GM21360 (cell line): Measurements from ENCODE around the gene BCL6B.
"Not testable (repeated sequence)": the region's sequence is repeated elsewhere in the genome, so short reads cannot be mapped to it uniquely, and the experiment has no call there.

Source experiments
- ATAC-seq: cut with Tn5 transposase; IDR thresholded peaks from one replicate; pipeline ENCODE4 v1.9.1; 2021; ENCODE audit warnings: mild to moderate bottlenecking, moderate library complexity; ENCODE audit not compliant: unreplicated experiment

BCL6B gene

GRCh38 chr17:7026471-7027115 lies 3.7 kb downstream of the BCL6B start:
- ATAC-seq: no peak

- ATAC-seq: no peak
These were observed 4.5 kb downstream of the BCL6B start for GRCh38 chr17:7027335-7027734.

- no peak for ATAC-seq
These were observed 6.2 kb downstream of the BCL6B start for GRCh38 chr17:7029096-7029495.

- no peak for ATAC-seq
These were observed 6.8 kb downstream of the BCL6B start for GRCh38 chr17:7029659-7030058.

GRCh38 chr17:7034955-7035590 lies 12.2 kb downstream of the BCL6B start:
- no peak for ATAC-seq

- peak; percentile 75 for ATAC-seq
These were observed 12.9 kb downstream of the BCL6B start, which contains the start of gene SLC16A13 for GRCh38 chr17:7035591-7036368. Gene SLC16A13 (plus strand): TSS chr17:7036015. CDS start chr17:7036383, 368 bp downstream.

- no peak for ATAC-seq
These were observed 15.4 kb downstream of the BCL6B start for GRCh38 chr17:7038025-7038862.

- no peak for ATAC-seq
These were observed 17.0 kb downstream of the BCL6B start for GRCh38 chr17:7039832-7040231.

- ATAC-seq: no peak
These were observed 19.0 kb downstream of the BCL6B start for GRCh38 chr17:7041607-7042500.

GRCh38 chr17:7042501-7043181 lies 19.8 kb downstream of the BCL6B start:
- no peak for ATAC-seq

- no peak for ATAC-seq
These were observed 20.3 kb downstream of the BCL6B start for GRCh38 chr17:7043182-7043496.

- no peak for ATAC-seq
These were observed 20.8 kb downstream of the BCL6B start, which contains the start of gene SLC16A11 for GRCh38 chr17:7043497-7044198. Gene SLC16A11 (minus strand): TSS chr17:7044092. CDS start chr17:7043513, 579 bp downstream.

- ATAC-seq: no peak
These were observed 22.8 kb downstream of the BCL6B start for GRCh38 chr17:7045492-7046126.

- ATAC-seq: no peak
These were observed 23.4 kb downstream of the BCL6B start for GRCh38 chr17:7046127-7046724.

- not testable (repeated sequence) for ATAC-seq
These were observed 24.0 kb downstream of the BCL6B start for GRCh38 chr17:7046725-7047397.

GRCh38 chr17:7047566-7047965 lies 24.7 kb downstream of the BCL6B start:
- ATAC-seq: no peak

GRCh38 chr17:7048968-7049367 lies 26.1 kb downstream of the BCL6B start:
- ATAC-seq: no peak
